NCI-H510A (cell line): ENCODE data around the gene DRAM1.
"Not testable (repeated sequence)": the region's sequence is repeated elsewhere in the genome, so short reads cannot be mapped to it uniquely, and the experiment has no call there.

Experiments
- DNase-seq: peaks from one replicate; lab custom pipeline; 2025; lab: John Stamatoyannopoulos, UW

Gene DRAM1

GRCh38 chr12:101859664-101860607 is 17.4 kb upstream of the DRAM1 start:
- DNase-seq = no peak

- not testable (repeated sequence) for DNase-seq
These were observed 15.7 kb upstream of the DRAM1 start for GRCh38 chr12:101861688-101862087.

GRCh38 chr12:101862245-101862644 is 15.1 kb upstream of the DRAM1 start:
- no peak for DNase-seq

GRCh38 chr12:101863981-101864380 is 13.4 kb upstream of the DRAM1 start:
- no peak for DNase-seq

GRCh38 chr12:101866615-101867373 is 10.6 kb upstream of the DRAM1 start:
- DNase-seq = no peak

GRCh38 chr12:101867619-101868018 is 9.8 kb upstream of the DRAM1 start:
- not testable (repeated sequence) for DNase-seq

- DNase-seq = no peak
These were observed 6.5 kb upstream of the DRAM1 start for GRCh38 chr12:101870925-101871324.

GRCh38 chr12:101875162-101875561 is 2.2 kb upstream of the DRAM1 start:
- DNase-seq = no peak

GRCh38 chr12:101876322-101876860 is 989 bp upstream of the DRAM1 start:
- DNase-seq = no peak

- DNase-seq = no peak
These were observed 444 bp downstream of the DRAM1 start for GRCh38 chr12:101877806-101878242.

- no peak for DNase-seq
These were observed 952 bp downstream of the DRAM1 start for GRCh38 chr12:101878243-101878821.

- no peak for DNase-seq
These were observed 3.4 kb downstream of the DRAM1 start for GRCh38 chr12:101880769-101881168.

GRCh38 chr12:101881228-101881627 is 3.8 kb downstream of the DRAM1 start:
- DNase-seq = no peak

- no peak for DNase-seq
These were observed 6.8 kb downstream of the DRAM1 start for GRCh38 chr12:101884174-101884573.

- DNase-seq = not testable (repeated sequence)
These were observed 7.5 kb downstream of the DRAM1 start for GRCh38 chr12:101884781-101885340.

GRCh38 chr12:101885912-101886561 is 8.7 kb downstream of the DRAM1 start:
- DNase-seq = no peak

- no peak for DNase-seq
These were observed 11.9 kb downstream of the DRAM1 start for GRCh38 chr12:101889211-101889752.

- DNase-seq = no peak
These were observed 14.1 kb downstream of the DRAM1 start for GRCh38 chr12:101891462-101891971.

- DNase-seq = no peak
These were observed 15.4 kb downstream of the DRAM1 start for GRCh38 chr12:101892794-101893193.

- no peak for DNase-seq
These were observed 24.4 kb downstream of the DRAM1 start for GRCh38 chr12:101901777-101902176.

GRCh38 chr12:101902641-101903040 is 25.3 kb downstream of the DRAM1 start:
- DNase-seq = no peak
